ENCODE data around the gene NPHS1.

Gene NPHS1

GRCh38 chr19:35853038-35853756 is 893 bp upstream of the NPHS1 start:
- no peaks in the 10 kb centered on the region for H3K4me1 ChIP-seq
- no peak overlapping the region for H3K4me3 ChIP-seq (ENCODE audit: low read depth, low read length)
- no peak for DNase-seq
- H3K9me3 ChIP-seq: no peaks in the 10 kb centered on the region
- no peaks in the 10 kb centered on the region for H3K27me3 ChIP-seq
- H3K36me3 ChIP-seq: no peaks in the 10 kb centered on the region
- TF ChIP-seq CTCF (IDR thresholded peaks at IDR 0.05; ENCODE audit: low read depth, low read length): no peak

DNA sequence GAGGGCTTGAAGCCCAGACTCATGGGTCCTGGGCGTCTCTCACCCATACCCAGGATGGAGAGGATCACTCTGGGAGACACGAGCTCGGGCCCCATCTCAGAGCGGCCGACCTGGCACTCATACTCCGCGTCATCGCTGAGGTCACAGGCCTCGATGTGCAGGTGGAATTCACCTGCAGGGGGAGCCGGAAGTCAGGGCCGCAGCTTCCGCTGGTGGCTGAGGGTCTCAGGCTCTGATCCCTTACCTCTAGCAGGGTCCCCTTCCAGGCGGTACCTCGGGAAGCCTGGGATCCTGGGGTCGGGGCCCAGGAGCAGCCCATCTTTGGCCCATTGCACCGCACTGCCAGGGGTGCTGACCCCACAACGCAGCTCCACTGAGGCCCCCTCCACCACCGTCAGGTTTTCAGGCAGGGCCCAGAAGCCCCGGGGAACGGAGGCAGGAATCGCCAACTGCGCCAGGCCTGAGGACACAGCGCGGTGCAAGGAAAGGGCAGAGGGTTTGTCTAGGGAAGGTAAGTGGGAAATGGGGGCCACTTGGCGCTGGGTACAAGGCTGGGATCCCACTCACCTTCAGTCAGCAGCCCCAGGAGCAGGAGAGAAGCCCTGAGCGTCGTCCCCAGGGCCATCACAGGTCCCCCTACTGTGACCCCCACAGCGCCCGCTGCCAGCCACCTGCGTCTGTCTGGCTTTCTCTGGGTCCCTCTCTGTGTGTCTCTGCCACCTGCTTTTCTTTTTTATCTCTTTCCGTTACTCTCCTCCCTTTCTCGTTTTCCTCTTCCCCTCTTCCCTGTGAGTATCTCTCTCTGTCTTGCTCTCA is 883 bp downstream of the NPHS1 start:
- Histone ChIP-seq H3K4me3 (ENCODE audit: low read depth, low read length) (no peak overlapping the region), H3K4me1 (no peaks in the 10 kb centered on the region), H3K36me3 (no peaks in the 10 kb centered on the region), H3K9me3 (no peaks in the 10 kb centered on the region), H3K27me3 (peaks cover 4% of the 10 kb centered on the region)
- DNase-seq: peak; percentile 64
- TF ChIP-seq CTCF (IDR thresholded peaks at IDR 0.05; ENCODE audit: low read depth, low read length): peak; percentile 60

DNA sequence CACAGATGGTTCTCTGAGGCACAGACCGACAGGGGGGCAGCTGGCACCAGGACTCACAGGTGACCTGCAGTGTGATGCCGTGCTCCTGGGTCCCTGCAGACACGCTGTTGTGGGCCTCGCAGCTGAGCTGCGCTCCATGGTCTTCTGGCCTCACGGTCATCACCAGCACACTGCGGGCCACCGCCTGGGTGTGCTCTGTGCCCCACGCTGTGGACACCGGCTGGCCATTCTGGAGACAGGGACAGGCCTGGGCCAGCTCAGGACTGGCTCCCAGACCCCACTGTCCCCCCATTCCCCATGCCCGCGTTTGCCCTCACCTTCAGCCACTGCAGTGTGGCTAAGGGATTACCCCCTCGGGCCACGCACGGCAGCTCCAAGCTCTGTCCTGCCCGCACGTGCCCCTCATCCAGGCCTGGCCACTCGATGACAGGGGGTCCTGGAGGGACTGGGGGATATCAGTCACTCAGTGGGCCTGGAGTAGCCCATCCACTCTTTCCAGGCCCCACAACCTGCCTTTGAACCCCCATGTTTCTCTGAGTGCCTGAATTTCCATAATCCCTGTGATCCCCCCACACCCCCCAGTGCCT is 3.3 kb downstream of the NPHS1 start:
- TF ChIP-seq CTCF (IDR thresholded peaks at IDR 0.05; ENCODE audit: low read depth, low read length): no peak
- H3K27me3 ChIP-seq: peaks cover 28% of the 10 kb centered on the region

GRCh38 chr19:35848486-35848885 is 3.8 kb downstream of the NPHS1 start:
- peaks cover 28% of the 10 kb centered on the region for H3K27me3 ChIP-seq
- TF ChIP-seq CTCF (IDR thresholded peaks at IDR 0.05; ENCODE audit: low read depth, low read length): no peak
- no peak overlapping the region for H3K4me3 ChIP-seq (ENCODE audit: low read depth, low read length)
- no peak for DNase-seq
- H3K36me3 ChIP-seq: no peaks in the 10 kb centered on the region
- H3K4me1 ChIP-seq: no peaks in the 10 kb centered on the region
- H3K9me3 ChIP-seq: no peaks in the 10 kb centered on the region

More for the DNA sequence above, 3.3 kb downstream of the NPHS1 start:
- H3K4me1 ChIP-seq: no peaks in the 10 kb centered on the region
- H3K36me3 ChIP-seq: no peaks in the 10 kb centered on the region
- no peak overlapping the region for H3K4me3 ChIP-seq (ENCODE audit: low read depth, low read length)
- no peaks in the 10 kb centered on the region for H3K9me3 ChIP-seq
- no peak for DNase-seq

GRCh38 chr19:35847911-35848310 is 4.4 kb downstream of the NPHS1 start:
- Histone ChIP-seq H3K27me3 (peaks cover 32% of the 10 kb centered on the region), H3K4me3 (ENCODE audit: low read depth, low read length) (no peak overlapping the region), H3K36me3 (no peaks in the 10 kb centered on the region), H3K9me3 (no peaks in the 10 kb centered on the region), H3K4me1 (no peaks in the 10 kb centered on the region)
- TF ChIP-seq CTCF (IDR thresholded peaks at IDR 0.05; ENCODE audit: low read depth, low read length): no peak
- no peak for DNase-seq

Measured in BE2C (cell line).